Measurements from ENCODE around the gene OTUD1.
A peak's percentile ranks its signal among the peaks of the same experiment; 100 is the strongest.
"Not testable (repeated sequence)": the region's sequence is repeated elsewhere in the genome, so short reads cannot be mapped to it uniquely, and the experiment has no call there.

The OTUD1 gene, protein sequence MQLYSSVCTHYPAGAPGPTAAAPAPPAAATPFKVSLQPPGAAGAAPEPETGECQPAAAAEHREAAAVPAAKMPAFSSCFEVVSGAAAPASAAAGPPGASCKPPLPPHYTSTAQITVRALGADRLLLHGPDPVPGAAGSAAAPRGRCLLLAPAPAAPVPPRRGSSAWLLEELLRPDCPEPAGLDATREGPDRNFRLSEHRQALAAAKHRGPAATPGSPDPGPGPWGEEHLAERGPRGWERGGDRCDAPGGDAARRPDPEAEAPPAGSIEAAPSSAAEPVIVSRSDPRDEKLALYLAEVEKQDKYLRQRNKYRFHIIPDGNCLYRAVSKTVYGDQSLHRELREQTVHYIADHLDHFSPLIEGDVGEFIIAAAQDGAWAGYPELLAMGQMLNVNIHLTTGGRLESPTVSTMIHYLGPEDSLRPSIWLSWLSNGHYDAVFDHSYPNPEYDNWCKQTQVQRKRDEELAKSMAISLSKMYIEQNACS

DNA sequence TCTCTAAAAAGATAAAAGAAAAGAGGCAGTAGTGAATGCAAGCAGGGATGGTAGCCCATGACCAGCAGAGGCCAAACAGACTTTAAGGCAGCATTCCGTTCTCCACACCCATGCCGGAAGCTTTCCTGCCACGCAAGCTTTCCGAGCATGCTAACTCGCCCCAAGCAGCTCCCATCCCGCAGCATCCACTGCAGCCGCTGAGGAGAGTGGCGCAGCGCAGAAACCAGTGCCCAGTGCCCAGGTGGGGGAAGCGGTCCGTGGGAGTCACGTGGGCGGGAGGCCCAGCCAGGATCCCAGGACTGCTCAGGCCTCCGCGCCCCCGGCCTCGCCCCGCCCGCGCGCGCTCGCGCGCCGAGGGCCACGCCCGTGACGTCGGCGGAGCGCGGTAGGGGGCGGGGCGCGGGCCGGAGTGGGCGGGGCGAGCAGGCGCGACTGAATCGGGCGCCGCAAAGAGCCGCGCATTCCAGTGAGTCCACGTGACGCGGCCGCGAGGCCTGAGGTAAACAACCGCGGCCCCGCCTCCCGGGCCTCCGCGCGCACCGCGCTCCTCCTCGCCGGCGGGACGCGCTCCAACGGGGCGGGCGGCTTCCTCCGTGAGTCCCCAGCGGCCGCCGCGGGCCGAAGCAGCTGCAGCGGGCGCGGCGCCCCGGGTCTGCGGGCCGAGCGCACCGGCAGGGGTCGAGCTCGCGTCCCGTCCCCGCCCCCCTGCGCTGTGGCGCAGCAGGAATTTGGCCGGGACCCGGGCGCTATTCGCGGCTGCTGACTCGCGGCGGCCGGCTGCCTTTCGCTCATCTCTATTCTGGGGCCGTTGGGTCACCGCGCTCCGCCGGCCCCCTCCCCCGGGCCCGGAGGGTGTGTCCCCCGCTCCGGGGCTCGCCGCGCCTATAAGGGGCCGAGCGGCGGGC is at the start of gene OTUD1:
Gene OTUD1 (plus strand): TSS at position 529 of the 905 bp plus-strand sequence. CDS start 383 bp downstream, outside the sequence.
- peak; percentile 84 to 91 for DNase-seq (ENCODE audit: low read depth in 2 of 2)

DNA sequence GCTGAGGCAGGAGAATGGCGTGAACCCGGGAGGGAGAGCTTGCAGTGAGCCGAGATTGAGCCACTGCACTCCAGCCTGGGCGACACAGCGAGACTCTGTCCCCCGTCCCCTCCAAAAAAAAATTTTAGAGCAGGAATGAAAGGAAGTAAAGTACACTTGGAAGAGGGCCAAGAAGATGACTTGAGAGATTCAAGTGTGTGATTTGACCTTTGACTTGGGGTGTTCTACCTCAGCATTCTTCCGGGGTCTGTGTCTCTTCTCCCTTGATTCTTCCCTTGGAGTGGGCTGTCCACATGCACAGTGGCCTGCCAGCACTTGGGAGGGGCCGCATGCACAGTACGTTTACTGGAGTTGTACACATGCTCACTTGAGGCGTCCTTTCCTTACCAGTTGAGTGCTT is 48.5 kb upstream of the OTUD1 start:
- DNase-seq (ENCODE audit: low read depth in 2 of 2) = not testable (repeated sequence)

DNA sequence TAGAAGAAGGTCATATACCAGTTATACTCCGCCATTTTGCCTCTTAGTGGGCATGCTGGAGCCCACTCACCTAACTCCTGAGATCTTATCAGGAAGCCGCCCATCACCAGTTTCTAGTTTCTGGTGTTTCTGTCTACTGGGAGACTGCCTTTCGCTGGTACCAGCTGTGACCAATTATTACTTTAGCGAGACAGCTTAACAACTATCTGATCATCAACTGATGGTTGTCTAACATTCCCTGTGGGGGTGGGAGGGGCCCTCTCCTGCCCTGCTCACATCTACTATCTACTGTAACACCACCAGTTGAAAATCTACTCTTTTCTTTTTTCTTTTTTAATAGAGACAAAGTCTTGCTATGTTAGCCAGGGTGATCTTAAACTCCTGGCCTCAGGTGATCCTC is 48.1 kb upstream of the OTUD1 start:
- no peak for DNase-seq (ENCODE audit: low read depth in 2 of 2)

GRCh38 chr10:23391821-23392220 is 47.1 kb upstream of the OTUD1 start:
- DNase-seq (ENCODE audit: low read depth in 2 of 2) = peak in 1 of 2 experiments; percentile 10

DNA sequence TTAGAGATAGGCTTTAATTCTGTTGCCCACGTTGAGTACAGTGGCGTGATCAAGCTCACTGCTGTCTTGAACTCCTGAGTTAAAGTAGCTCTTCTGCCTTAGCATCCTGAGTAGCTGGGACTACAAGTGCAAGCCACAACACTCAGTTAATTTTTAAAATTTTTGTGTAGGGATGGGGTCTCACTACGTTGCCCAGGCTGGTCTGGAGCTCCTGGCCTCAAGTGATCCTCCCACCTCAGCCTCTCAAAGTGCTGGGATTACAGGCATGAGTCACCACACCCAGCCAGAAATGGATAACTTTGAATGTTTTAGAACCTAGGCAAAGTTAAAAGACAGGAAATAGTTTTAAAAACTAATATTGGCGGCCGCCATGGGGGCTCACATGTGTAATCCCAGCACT is 43.9 kb upstream of the OTUD1 start:
- no peak for DNase-seq (ENCODE audit: low read depth in 2 of 2)

GRCh38 chr10:23396695-23397094 is 42.2 kb upstream of the OTUD1 start:
- DNase-seq (ENCODE audit: low read depth in 2 of 2) = no peak

GRCh38 chr10:23399701-23400144 is 39.2 kb upstream of the OTUD1 start:
- DNase-seq (ENCODE audit: low read depth in 2 of 2) = no peak

GRCh38 chr10:23402856-23403255 is 36.0 kb upstream of the OTUD1 start:
- DNase-seq (ENCODE audit: low read depth in 2 of 2) = no peak

DNA sequence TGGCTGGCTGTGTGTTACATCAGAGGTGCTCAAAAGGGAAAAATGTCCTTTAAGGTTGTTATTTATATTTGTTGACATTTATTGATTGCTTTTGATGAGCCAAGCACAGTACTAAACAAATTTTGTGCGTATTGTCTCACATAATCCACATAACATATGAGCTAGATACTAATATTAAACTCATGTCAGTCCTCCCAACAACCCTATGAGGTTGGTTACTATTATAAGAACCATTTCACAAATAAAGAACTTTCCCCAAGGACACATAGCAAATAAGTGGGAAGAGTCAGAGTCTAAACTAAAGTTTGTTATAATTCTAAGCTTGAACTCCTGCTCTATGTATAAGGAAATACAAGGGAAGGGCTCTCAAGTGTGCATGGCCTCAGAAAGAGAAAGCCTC is 35.6 kb upstream of the OTUD1 start:
- no peak for DNase-seq (ENCODE audit: low read depth in 2 of 2)

DNA sequence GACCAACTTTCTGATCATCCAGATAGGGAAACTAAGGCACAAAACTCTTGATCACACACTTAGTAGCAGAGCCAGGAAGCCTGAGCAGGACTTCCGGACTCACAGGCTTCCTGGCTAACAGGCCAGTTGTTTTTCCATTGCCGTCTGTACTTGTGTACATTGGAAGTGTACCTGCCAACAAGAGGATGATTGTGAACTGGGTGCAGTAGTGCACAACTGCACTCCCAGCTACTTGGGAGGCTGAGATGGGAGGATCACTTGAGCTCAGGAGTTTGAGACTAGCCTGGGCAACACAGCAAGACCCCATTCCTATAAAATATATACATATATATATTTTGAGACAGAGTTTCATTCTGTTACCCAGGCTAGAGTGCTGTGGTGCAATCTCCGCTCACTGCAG is 35.2 kb upstream of the OTUD1 start:
- no peak for DNase-seq (ENCODE audit: low read depth in 2 of 2)

- no peak for DNase-seq (ENCODE audit: low read depth in 2 of 2)
Measured at GRCh38 chr10:23404461-23404980, 34.4 kb upstream of the OTUD1 start.

DNA sequence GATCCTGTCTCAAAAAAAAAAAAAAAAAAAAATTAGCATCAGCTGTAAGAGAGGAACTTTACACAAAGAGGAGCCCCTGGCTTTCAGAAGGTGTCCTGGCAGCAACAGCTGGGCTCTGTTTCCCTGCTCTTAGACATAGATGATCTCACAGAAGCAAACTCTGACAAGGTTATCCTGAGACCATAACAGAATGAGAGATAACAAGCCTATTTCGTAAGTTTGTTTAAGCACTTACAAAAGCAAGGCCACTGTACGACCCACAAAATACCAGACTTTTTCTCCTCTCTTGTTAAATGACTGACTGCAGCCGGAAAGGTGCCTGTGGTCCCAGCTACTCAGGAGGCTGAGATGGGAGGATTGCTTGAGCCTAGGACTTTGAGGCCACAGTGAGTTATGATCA is 33.3 kb upstream of the OTUD1 start:
- DNase-seq (ENCODE audit: low read depth in 2 of 2) = no peak

DNA sequence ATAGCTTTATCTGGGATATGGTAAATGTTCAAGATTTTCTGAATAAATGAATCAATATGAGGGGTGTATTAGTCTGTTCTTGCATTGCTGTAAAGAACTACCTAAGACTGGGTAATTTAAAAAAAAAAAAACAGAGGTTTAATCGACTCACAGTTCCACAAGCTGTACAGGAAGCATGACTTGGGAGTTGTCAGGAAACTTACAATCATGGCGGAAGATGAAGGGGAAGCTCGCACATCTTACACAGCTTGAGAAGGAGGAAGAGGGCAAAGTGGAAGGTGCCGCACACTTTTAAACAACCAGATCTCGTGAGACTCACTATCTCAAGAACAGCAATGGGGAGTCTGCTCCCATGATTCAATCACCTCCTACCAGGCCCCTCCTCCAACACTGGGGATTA is 32.5 kb upstream of the OTUD1 start:
- no peak for DNase-seq (ENCODE audit: low read depth in 2 of 2)

GRCh38 chr10:23408330-23408976 is 30.4 kb upstream of the OTUD1 start:
- no peak for DNase-seq (ENCODE audit: low read depth in 2 of 2)

DNA sequence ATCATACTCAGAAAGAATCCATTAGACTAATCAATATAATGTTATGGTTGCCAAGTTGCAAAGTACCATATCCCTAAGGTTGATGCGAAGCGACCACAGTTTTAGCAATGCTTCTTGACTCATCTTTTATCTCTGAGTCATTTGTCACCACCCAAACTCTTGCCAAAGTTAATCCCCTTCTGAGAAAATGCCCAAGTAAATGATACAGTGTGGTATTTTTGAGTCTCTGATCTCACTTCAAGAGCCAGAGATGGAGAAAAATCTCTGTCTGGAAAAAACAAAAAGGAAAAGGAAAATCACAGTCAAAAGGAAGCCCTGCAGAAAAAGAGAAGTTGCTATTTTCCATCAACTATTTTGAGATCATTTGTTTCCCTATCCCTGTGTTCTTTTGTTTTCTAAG is 26.7 kb upstream of the OTUD1 start:
- DNase-seq (ENCODE audit: low read depth in 2 of 2) = no peak

- no peak for DNase-seq (ENCODE audit: low read depth in 2 of 2)
Measured at GRCh38 chr10:23413629-23414089, 25.2 kb upstream of the OTUD1 start.

DNA sequence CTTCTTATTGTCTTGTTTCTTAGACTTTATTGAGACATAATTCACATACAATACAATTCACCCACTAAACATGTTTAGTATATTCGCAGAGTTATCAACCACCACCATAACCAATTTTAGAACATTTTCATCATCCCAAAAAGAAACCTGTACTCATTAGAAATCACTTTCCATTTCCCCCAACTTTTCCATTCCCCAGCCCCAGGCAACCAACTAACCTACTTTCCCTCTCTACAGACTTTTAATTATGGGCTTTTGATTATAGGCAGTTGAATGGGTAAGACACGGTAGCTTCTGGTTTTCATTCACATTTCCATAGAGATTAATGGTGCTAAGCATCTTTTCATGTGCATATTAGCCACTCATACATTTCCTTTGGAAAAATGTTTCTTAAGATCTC is 24.2 kb upstream of the OTUD1 start:
- DNase-seq (ENCODE audit: low read depth in 2 of 2) = no peak

DNA sequence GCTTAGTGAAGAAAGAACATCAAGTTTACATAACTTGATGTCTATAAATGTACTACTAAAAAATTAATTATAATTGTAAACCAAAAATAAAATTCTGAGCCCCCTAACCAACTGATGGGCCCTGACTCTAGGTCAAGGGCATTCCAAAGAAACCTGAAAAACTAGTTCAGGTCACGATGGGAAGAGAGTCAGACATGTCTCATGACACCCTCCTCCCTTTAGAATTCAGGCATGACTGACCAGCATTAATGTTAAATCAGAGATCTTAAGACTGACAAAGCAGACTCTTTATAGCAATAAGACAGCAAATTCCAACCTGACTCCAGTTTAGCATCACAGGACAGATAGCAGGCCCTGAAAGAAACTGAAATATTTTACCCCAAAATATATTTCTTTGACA is 21.6 kb upstream of the OTUD1 start:
- DNase-seq (ENCODE audit: low read depth in 2 of 2) = no peak

- DNase-seq (ENCODE audit: low read depth in 2 of 2) = no peak
Measured at GRCh38 chr10:23418051-23418681, 20.7 kb upstream of the OTUD1 start.

- DNase-seq (ENCODE audit: low read depth in 2 of 2) = no peak
Measured at GRCh38 chr10:23419201-23419600, 19.7 kb upstream of the OTUD1 start.

GRCh38 chr10:23419655-23420329 is 19.1 kb upstream of the OTUD1 start:
- no peak for DNase-seq (ENCODE audit: low read depth in 2 of 2)
